Stimulated activated CD4-positive, alpha-beta T cell treated with anti-CD3 and anti-CD28 coated beads, Interleukin-15, amount 100 ng/mL, for 48 hours (primary cell): ENCODE results near the gene TNS3.

Experiments used
- DNase-seq, 2 donors: peaks; one replicate each; pipeline ENCODE4 v3.0.0-alpha.2; 2020; ENCODE audit warnings: low read depth in 2 of 2

TNS3 gene

DNA sequence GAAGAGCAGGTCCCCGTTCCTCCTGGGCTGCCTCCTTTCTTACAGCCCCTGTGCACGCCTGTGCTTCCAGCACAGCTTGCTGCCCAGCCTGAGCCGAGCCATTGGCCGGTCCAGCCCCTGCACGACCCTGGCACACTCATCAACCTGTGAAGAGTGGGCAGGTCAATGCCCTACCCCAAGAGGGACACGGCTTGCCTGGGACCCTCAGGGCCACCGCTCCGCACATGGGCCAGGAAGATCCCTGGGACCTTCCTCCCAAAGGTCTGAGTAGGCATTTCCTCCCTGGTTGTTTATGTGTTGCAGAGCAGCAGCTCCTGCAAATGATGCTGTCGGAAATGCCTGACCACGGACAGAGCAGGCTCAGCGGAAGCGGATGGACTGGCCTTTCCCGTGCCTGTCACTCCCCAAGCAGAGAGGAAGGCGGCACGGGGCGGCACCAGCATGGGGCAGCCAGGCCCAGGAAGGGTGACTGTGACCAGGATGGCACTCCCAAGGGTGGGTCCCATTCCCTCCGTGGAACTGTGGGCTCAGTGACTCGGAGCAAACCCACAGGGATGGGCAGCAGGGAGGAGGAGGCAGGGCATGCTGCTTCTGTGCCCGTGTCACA, 252.5 kb downstream of the TNS3 start:
- DNase-seq: no peak

DNA sequence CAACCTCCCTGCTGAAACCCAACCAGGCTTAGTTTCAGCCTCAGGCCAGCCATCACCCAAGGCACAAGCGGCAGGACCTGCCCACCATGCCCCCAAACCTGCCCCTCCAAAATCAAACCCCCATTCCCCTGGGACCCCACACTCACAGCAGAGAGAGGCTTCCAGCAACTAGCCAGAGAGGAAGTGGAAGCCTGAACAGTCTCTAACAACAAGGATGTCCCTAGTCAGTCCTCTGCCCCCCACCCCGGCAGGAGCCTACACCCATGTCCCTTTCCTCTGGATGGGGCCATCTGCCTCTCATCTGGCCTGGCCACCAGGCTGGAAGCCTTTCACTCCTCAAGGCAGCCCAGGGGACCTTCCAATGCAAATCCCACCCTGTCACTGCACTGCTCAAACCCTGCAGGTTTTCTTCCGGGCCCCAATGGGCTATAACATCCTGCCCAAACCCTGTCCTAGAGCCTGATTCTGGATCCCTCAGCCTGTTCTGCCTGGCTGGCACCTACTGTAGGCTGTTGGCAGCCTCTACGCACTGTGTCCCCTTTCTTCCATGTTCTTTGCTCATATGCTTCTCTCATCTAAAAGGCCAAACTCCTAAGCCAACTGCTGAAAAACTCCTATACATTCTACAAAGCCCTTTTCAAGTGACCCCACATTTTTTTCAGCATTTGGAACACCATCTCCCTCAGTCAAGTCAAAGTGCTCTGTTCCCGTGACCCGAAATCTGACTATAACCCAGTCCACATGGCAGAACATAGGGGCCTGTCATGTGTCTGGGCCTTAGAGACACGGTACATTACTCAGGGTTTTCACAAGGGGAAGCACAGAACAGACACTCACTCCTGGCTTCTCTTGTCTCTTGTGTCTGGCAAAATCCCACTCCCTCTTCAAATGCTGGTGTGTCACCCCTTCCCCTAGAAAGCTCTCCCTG, 253.3 kb downstream of the TNS3 start:
- DNase-seq: no peak

DNA sequence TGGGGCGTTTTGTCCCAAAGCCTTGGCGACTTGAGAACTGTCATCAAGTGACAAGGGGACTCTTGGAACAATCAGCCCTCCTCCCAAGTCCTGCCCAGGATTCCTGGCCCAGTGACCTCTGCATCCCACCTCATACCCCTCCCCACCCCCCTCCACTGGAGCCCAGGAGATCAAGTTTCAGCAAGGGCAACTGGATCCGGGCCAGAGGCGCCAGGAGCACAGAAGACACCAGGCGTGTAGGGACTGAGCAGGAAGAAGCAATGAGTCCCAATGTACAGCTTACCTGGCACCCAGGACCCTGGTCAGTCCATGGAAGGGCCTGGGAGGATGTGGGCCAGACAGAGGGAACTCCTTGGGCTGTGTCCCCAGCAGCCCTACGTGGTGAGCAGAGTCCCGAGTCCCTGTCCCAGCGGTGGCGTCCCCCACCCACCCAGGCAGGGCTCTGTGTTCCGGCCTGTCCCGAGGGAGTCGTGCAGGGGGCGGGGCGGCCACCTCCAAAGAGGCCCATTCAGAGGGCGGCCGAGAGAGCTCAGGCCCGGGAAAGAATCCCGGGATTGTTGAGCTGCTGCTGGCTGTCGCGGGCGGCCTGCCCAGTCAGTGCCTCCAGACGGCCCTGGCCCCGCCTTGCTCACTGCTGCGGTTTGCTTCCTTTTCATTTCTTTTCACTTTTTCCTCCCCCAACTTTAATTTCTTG, 254.1 kb downstream of the TNS3 start:
- DNase-seq: no peak

DNA sequence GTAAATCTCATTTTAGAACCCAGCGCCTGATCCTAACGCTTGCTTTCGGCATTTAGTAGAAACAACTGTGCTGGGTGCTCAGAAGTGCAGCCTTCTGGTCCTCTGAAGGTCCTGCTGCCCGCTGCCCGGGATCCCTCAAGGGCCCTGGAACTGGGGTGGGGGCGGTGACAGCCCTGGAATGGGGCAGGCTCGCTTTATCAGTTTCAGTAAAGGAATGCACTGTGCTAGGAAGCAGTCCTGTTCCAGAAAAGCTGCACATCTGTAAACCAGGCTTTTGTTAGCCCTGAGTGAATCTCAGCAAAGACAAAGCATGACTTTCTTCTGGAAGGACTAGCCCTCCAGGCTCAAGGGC, 254.6 kb downstream of the TNS3 start:
- DNase-seq: no peak

DNA sequence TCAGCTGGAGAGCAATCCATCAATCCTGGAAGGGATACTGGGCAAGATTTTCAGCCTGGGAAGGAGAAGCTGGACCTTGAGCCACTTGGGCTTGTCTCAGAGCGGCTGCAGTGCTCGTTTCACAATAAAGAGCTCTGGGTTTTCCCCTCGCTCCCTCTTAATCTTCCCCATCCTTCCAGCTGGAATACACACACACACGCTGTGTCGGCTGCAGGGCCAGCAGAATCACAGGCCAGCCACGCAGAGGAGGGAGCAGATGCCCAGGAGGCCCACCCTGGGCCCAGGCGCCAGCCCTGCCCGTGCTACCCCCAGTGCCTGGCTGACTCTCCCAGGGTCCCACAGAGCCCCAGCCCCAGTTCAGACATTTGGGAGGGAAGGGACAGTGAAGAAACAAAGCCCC, 255.1 kb downstream of the TNS3 start:
- no peak for DNase-seq

DNA sequence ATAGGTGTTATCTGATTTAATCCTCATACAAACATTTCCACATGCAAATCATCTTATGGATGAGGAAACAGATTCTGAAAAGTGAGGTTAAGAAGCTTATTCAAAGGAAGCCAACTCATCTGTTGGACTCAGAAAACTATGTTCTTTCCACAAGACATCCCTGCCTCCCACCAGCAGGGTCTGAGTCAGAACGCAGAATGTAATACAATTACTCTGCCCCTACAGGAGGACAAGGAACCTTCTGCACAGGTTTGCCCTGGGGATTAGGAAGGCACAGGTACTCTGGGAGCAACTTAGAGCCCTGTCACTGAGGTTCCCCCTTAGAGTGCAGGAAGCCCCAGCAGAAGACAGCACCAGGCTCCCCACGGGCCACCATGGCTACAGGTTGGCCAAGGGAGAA, 255.7 kb downstream of the TNS3 start:
- DNase-seq: no peak

DNA sequence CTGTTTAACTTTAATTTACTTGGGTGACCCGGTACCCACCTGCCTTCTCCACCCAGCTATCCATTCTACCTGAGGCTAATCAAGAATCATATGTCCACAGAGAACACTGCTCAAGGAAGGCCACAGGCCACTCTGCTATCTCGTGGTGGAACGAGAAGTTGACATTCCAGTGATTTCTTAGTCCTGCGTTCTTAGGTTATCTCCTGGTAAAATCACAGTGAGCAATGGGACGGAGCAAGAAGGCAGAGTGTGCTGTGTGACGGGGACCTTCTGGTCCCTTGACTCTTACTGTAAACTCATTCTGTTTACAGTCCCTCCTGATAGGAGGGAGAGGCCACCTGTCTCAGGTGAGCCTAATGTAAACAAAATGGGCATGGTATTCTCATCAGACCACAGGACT, 256.6 kb downstream of the TNS3 start:
- no peak for DNase-seq

DNA sequence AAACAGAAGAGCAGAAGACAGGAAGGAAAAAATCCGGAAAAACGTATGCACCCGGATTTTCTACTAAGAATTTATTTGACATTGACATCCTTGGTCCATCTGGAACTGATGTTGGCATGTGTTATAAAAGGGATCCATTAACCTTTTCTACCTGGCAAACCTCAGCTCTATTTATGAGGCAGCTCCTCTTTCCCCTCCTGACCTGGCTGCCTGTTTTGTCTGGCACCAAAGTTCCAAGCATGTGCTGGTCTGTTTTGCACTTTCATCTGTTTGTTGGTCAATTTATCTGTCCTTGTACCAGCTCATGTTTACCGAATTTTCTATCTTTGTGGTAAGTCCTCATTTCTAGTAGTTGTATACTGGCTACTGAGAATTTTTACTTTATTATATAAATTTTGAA, 258.0 kb downstream of the TNS3 start:
- DNase-seq: no peak

DNA sequence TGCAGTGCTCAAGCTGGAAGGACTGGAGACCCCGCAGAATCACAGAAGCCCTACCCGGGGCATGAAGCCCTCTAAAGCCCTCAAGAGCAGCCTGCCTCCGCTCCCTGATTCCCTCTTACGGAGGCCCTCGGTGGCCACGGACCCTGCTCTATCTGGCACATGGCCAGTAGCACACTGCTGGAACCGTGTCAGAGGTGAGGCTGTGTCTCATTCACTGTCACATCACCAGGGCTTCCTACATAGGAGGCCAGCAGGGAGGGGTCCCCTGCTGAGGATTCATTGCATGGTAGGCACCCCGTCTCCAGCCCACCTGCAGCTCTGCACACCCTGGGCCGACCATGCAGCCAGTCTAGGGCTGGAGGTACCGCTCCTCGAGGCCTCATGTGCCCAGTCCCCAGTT, 259.2 kb downstream of the TNS3 start:
- no peak for DNase-seq

DNA sequence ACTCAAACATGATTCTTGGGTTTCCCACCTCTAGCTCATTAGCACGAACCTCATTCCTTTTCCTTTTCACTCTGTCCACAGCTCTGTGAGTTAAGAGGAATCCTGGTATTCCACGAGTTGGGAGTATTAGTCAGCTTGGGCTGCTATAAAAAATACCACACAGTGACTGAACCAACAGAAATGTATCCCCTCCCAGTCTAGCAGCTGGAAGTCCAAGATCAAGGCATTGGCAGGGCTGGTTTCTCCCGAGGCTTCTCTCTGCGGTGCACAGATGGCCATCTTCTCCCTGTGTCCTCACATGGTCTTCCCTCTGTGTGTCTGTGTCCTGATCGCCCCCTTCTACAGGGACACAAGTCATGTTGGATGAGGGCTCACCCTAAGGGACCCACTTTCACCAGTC, 261.6 kb downstream of the TNS3 start:
- DNase-seq: no peak

DNA sequence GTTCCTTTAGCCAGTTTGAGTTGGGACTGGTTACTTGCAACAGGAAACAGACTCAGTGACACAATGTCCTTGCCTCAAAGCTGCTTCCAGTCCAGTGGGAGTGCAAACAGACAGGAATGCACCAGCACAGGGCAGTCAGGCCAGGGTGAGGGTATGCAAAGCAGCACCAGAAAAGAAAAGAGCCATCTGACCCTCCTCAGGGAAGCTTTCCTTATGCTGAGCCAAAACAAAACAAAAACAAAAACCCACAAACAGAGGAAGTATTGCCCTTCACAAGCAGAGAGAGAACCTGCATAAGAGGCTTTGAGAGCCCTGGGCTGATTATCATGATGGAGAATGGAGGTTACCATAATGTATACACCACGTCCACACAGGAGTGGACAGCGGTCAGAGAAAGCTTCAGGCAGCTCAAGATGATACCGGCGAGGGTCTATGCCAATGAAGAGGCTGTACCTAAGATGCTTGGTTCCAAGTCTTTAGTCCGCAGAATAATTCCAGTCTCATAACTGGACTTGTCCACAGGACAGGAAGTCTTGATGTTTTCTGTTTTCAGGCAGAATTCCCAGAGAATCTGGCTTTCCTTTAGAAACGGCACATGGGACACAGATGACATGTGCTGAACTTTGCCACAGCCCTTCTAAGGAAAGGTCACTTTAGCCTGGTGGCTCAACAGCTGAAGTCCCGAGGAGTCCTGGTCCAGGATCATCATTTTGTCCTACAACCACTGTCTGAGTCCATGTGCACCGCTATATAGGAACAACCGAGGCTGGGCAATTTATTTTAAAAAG, 263.3 kb downstream of the TNS3 start:
- DNase-seq: no peak

DNA sequence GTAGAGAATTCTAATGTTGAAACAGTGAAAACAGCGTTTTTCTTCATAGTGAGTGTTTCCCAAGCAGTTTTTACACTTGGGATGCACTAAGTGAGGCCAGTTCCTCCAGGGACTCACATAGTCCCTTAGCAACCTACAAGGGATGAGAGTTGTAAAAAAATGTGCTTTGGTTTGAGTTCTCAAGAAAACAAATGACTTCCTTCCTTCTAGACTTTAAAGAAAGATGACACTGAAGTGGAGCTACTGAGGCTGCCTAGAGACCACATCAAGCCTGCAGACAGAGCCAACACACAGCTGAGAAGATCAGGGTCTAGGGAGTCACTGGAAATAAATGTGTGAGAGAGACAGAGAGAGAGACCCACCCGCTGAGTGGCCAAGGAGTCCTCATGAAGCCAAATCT, 264.4 kb downstream of the TNS3 start:
- no peak for DNase-seq

DNA sequence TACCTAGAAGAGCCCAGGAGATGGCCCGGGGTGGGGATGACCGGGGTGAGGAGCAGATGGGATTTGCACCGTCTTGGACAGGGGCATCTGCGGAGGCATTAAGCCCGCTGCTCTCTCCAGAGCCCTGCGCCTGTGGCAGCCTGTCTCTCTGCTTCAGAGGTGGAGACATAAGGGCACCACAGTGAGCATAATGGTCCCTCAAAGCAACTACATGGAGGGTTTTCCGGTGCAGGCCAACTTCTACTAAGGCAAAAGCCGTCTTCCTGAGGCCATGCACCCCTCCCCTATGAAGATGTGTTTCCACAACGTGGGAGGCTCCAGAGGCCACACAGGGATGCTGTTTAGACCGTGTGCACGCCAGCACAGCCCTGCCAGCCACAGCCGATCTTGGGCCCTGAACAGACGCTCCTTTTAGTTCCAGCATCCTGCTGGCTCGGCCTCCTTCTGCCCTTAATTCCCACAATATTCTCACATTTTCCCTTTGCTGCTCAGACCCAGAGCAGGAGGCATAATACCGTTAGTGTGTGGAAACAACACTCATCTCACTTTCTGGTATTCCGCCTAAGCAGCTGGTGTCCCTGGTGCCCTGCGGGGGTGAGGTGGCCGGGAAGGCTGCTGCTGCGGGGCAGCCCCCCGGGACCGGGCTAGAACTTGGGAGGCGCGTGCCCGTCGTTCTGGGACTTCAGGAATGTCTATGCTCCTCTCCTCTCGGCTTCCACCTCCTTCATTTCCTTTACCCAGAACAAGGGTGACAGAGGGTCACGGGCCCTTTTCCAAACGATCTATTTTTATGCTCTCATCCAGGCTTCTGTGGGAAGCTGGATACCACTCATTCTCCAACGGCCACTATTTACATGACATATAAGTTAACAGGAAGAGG, 266.9 kb downstream of the TNS3 start:
- no peak for DNase-seq

DNA sequence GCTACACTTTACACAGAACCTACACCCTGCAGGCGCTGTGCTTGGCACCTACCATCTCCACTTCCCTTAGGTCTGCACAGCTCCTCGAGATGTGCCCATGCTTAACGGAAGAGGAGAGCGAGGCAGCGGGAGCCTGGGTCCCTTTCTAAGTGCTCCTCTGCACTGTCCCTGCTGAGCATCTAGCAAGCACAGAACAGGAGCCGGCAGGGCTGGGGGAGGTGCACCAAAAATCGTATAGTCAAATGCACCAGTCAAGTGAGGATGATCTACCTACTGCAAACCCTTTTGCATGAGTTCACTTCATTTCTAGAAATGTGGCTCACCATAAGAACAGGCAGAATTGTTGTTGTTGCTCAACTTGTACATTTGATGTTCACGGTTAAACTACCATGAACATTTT, 267.7 kb downstream of the TNS3 start:
- no peak for DNase-seq

DNA sequence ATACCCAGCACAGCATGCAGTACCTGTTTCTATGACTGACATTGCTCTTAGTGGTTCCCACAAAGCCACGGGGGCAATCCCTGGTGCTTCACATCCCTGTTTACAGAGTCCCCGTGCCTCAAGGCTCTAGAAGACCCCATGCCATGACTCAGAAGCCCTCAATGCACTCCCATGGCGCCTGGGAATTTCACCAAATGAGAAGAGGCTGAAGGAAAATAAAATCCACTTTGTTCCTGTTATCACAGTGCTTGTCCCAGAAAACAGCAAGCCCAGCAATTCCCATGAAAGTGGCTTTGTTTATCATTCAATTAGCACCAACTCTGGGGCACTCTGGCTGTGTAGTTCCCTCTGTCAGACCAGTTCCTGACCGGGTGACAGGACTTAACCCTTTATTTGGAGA, 268.3 kb downstream of the TNS3 start:
- no peak for DNase-seq

DNA sequence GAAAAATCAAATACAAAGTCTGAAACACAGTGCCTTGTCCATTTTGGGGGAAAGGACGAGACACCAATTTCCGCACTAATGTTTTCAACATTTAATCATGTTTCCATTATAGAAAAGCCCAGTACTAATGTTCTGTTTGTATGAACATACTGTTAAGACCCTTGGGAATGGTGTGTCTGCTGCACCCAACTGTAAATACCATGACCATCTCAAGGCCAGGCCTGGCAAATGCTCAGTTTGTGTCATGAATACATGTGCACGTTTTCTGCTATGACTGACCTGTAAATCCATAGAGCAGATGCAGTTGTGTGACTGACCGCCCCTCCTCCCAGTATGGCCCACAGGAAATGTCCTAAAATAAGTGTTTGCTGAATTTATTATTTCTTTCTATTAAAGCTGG, 270.0 kb downstream of the TNS3 start:
- DNase-seq: no peak

DNA sequence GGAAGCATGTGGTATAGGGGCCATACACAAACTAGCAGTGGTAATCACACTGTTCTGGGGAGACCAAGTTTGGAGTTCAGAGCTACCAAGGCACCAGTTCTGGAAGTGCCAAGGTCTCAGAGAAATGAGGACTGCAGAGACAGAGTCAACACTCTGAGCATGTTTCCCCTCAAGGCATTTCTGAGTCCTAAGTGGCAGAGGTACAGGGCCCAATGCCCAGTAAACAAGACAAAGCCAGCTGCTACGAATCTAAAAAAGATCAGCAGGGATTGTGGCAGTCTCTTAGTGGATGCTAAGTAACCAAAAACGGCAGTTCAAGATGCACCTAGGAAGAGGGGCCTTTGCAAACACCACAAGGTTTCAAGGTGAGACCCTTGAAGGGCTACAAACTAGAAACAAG, 271.9 kb downstream of the TNS3 start:
- DNase-seq: no peak

DNA sequence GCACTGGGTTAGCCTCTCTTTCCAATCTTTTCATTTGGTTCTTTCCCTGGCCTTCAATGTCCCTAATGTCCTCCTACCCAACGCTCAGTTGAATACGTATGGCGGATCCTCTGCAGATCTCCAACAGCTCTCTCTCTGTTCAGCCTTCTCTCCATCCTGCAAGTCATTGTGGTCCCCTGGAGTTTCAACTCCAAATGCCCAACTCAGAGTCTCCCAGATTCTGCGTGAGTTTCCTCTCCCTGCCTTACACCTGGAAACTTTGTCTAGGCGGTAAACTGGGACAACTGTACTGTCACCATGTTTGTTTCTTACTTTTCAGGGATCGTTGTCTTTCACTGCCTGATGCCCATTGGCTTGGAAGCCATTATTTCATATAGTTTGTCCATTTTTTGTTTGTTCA, 273.1 kb downstream of the TNS3 start:
- no peak for DNase-seq

DNA sequence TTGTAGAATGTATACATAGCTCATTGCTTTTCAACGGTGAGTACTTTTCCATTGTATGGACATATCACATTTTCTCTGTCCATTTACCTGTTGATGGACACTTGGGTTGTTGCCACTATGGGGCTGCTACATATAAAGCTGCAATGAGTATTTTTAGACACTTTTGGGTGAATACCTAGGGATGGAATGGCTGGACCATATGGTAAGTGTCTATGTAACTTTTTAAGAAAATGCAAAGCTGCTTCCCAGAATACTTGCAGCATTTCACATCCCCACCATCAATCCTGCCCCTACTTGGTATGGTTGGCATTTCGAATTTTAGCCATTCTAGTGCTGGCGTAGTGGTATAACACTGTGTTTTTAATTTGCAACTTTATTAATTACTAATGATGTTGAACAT, 274.6 kb downstream of the TNS3 start:
- no peak for DNase-seq

DNA sequence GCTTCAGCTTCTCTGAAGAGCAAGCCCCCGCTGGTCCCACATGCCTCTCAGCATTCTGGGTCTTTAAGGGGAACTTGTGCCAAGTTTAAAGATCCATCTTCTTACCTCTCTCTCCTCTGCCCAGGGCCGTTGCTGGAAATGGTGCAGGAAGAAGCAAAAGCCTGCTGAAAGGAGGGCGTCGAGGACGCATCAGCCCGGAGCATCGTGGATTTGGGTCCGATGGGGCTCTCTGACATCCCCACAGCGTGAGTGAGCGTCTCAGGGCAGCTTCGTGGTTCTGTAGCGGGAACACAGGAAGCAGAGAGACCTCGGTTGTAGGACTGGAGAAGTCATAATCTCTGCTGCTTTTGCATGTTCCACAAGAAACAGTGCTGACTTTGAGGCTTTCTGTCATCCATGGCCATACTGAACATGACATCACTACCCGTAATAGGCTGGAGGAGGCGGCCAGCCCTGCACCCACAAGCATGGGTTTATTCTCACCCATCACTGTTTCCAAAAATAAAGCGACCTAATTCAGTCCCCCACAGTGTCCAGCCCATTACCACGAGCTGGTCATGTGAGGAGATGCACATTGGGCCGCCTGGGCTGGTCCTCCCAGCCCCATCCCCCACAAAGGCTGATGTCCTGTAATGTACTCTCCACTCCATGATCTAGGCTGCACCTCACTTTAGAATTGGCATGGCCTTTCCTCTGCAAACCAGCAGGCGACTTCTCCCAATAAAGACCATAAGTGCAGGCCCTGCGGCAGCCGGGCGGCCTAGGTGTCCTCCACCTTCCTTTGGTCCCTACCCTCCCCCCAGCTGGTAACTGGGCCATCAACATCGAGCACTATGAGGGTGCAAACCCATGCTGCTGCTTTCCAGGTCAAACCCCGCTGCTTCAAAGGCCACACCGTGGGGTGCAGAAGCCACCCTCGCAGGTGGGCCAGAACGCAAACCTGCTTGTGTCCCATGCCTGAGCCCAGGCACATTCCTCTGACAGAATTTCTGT, 276.9 kb downstream of the TNS3 start:
- DNase-seq: no peak
